Measurements from ENCODE around the gene KIF9.

DNA sequence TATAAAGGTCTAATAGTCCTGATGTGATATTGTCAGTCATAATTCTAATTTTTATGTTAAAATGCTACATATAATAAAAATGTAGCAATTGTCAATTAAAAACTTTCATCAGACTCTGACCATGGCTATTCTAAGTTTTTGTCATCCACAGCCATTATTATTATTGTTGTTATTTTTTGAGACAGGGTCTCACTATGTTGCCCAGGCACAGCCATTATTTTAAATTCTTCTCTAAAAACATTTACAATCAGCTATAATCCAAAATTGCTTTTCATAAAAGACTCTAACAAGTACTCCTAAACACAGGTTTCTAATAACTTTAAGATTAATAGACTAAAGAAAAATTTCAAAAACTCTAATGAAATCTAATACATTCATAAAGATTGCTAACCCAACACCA is 77.7 kb downstream of the KIF9 start:
- TF ChIP-seq, protein P1, sequence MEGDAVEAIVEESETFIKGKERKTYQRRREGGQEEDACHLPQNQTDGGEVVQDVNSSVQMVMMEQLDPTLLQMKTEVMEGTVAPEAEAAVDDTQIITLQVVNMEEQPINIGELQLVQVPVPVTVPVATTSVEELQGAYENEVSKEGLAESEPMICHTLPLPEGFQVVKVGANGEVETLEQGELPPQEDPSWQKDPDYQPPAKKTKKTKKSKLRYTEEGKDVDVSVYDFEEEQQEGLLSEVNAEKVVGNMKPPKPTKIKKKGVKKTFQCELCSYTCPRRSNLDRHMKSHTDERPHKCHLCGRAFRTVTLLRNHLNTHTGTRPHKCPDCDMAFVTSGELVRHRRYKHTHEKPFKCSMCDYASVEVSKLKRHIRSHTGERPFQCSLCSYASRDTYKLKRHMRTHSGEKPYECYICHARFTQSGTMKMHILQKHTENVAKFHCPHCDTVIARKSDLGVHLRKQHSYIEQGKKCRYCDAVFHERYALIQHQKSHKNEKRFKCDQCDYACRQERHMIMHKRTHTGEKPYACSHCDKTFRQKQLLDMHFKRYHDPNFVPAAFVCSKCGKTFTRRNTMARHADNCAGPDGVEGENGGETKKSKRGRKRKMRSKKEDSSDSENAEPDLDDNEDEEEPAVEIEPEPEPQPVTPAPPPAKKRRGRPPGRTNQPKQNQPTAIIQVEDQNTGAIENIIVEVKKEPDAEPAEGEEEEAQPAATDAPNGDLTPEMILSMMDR (IDR thresholded peaks at IDR 0.05): no peak
- no peak for TF ChIP-seq POLR2A (IDR thresholded peaks at IDR 0.05)

All from esophagus squamous epithelium (tissue), 4 donors.